ENCODE results near the gene ACCS. TPM values are rescaled to one million over a fixed set of nuclear protein-coding genes. Genes with fewer than 3 reads are reported as not detected.

Gene ACCS
- total and polyA plus RNA-seq, 2 of the 4 experiments (the other 2 are of a cell fraction), result 1.8 to 7.3 TPM

DNA sequence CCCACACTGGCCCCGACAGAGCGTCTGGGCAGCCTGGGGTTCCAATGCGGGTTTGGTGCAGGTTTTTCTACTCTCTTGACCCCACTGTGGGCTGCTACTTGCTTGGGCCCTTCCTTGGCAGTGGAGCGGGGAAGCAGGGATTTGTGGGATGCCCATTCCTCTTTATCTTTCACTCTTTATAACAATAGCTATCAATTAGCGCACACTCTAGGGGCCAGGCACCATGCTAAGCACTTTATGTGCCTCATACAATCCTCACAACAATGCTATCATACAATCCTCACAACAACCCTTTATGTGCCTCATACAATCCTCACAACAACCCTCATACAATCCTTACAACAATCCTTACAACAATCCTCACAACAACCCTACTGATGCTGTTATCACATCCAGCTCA is 12.7 kb downstream of the ACCS start:
- 100% methylated on average over 1 of the region's 5 CpGs; no CpG with 5 or more reads in 1 of the 2 experiments for WGBS, 2 experiments (ENCODE audit: extremely low coverage in 2 of 2, insufficient read length in 1 of 2)
- dilution Hi-C loops (cut with HindIII; ENCODE audit: low sequenced_read_pairs, unreplicated experiment), result no loop called here
- CTCF ChIA-PET, result interaction anchor here (0.9 to 1.1 kb wide), 2 partner anchors 15 to 16 kb away, joined by 3 read pairs; no protein-coding TSS in a partner anchor
- ATAC-seq (ENCODE audit: low read depth) (no peak), DNase-seq (no peak)
- in situ Hi-C loops (cut with MboI; ENCODE audit: low sequenced_read_pairs), result no loop called here
- TF ChIP-seq RCOR1 (IDR thresholded peaks at IDR 0.05; ENCODE audit: insufficient replicate concordance, low read length) (no peak), MAFK (IDR thresholded peaks at IDR 0.05; ENCODE audit: low read depth, low read length) (no peak), RFX5 (IDR thresholded peaks at IDR 0.05; ENCODE audit: low read depth, low read length) (no peak), MXI1 (IDR thresholded peaks at IDR 0.05; ENCODE audit: borderline replicate concordance, low read depth, low read length) (no peak), RAD21 (IDR thresholded peaks at IDR 0.05; ENCODE audit: low read length) (no peak), BHLHE40 (IDR thresholded peaks at IDR 0.05; ENCODE audit: low read depth, low read length) (no peak)
- no peaks in the 10 kb centered on the region for H3K4me1 ChIP-seq (ENCODE audit: control insufficient read depth, insufficient read depth, low read length)
- H3K79me1 ChIP-seq (ENCODE audit: low read depth in 1 of 2, low read length in 2 of 2), result no peaks in the 10 kb centered on the region
- H3K4ac ChIP-seq (ENCODE audit: low read depth, low read length), result no peak overlapping the region
- H3K56ac ChIP-seq (ENCODE audit: extremely low read depth, insufficient read depth, low read length), result no peak overlapping the region
- no peaks in the 10 kb centered on the region for H3K9me1 ChIP-seq (ENCODE audit: insufficient read depth, low read length)
- H3K9me3 ChIP-seq (ENCODE audit: control insufficient read depth, insufficient read depth, low read length), result no peaks in the 10 kb centered on the region
- no peaks in the 10 kb centered on the region for H4K20me1 ChIP-seq (ENCODE audit: insufficient read depth, low read length)
- no peaks in the 10 kb centered on the region for H3K36me3 ChIP-seq (ENCODE audit: control insufficient read depth, insufficient read depth, low read length)
- no peak overlapping the region for H2BK120ac ChIP-seq (ENCODE audit: low read depth, low read length)
- no peak overlapping the region for H2BK5ac ChIP-seq (ENCODE audit: low read depth, low read length, poor library complexity, severe bottlenecking)
- intact Hi-C loops (cut with micrococcal nuclease), result no loop called here
- no peak overlapping the region for H2BK15ac ChIP-seq (ENCODE audit: low read depth, low read length)
- H4K5ac ChIP-seq (ENCODE audit: low read depth, low read length), result no peak overlapping the region
- H3K27ac ChIP-seq (ENCODE audit: insufficient read depth, low read length), result no peak overlapping the region
- H4K91ac ChIP-seq (ENCODE audit: insufficient read depth, low read depth, low read length), result no peak overlapping the region
- no peak overlapping the region for H2BK20ac ChIP-seq (ENCODE audit: low read depth, low read length)
- no peak overlapping the region for H2AFZ ChIP-seq (replicated peaks; ENCODE audit: low read length, poor library complexity)
- H3K9ac ChIP-seq (ENCODE audit: low read depth, low read length), result no peak overlapping the region
- H3K18ac ChIP-seq (ENCODE audit: low read depth, low read length), result no peak overlapping the region
- POLR2A ChIA-PET (ENCODE audit: unreplicated experiment), result no interaction called here
- H2AK9ac ChIP-seq (replicated peaks; ENCODE audit: low read depth, low read length, poor library complexity), result no peak overlapping the region
- no peak overlapping the region for H2AK5ac ChIP-seq (ENCODE audit: low read depth, low read length)
- H3K23ac ChIP-seq (ENCODE audit: low read depth, low read length), result no peak overlapping the region
- no peak overlapping the region for H3K4me2 ChIP-seq (ENCODE audit: low read depth, low read length)
- no peak overlapping the region for H3K14ac ChIP-seq (replicated peaks; ENCODE audit: low read depth, low read length)
- BruUV-seq (replicated peaks), result no TSS peak
- H3K27me3 ChIP-seq (ENCODE audit: control insufficient read depth, insufficient read depth, low read length), result no peaks in the 10 kb centered on the region; the same call in 1 of the 2 replicates
- H3K4me3 ChIP-seq (ENCODE audit: insufficient read depth, low read depth, low read length), result no peak overlapping the region
- H4K8ac ChIP-seq (ENCODE audit: low read depth in 2 of 2, low read length in 2 of 2), result no peak overlapping the region

All from IMR-90 (cell line).